Measurements from ENCODE around the gene OR10G3.
"Not testable (repeated sequence)": the region's sequence is repeated elsewhere in the genome, so short reads cannot be mapped to it uniquely, and the experiment has no call there.

Gene OR10G3

DNA sequence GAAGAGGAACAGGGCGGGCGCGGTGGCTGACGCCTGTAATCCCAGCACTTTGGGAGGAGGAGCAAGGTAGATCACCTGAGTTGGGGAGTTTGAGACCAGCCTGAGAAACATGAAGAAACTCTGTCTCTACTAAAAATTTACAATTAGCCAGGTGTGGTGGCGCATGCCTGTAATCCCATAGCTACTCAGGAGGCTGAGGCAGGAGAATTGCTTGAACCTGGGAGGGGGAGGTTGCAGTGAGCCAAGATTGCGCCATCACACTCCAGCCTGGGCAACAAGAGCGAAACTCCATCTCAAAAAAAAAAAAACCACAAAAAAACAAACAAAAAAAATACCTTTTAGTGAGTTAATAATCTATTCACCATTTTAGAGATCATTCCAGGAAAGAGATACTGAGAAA lies 35.3 kb downstream of the OR10G3 start:
- H3K27me3 ChIP-seq (replicated peaks in 2 of 5; ENCODE audit: control insufficient read depth in 4 of 5, insufficient read depth in 5 of 5, low read length in 4 of 5); CTCF ChIA-PET; H3K9me3 ChIP-seq (ENCODE audit: control extremely low read depth in 1 of 5, control insufficient read depth in 4 of 5, insufficient read depth in 2 of 5, low read depth in 1 of 5, low read length in 4 of 5); H3K36me3 ChIP-seq (ENCODE audit: control insufficient read depth in 4 of 4, insufficient read depth in 4 of 4, low read length in 3 of 4); DNase-seq; H3K27ac ChIP-seq (ENCODE audit: insufficient read depth in 1 of 2, low read depth in 1 of 2, low read length in 2 of 2, poor library complexity in 1 of 2, severe bottlenecking in 2 of 2); POLR2A ChIA-PET; H3K4me1 ChIP-seq (ENCODE audit: control extremely low read depth in 1 of 4, control insufficient read depth in 4 of 4, insufficient read depth in 4 of 4, low read length in 3 of 4); H3K4me3 ChIP-seq (ENCODE audit: control insufficient read depth in 1 of 7, extremely low read depth in 1 of 7, insufficient read depth in 4 of 7, low read depth in 2 of 7, low read length in 6 of 7): not testable (repeated sequence)
- WGBS (ENCODE audit: insufficient coverage) = 96% methylated on average over 4 of the region's 7 CpGs

- Histone ChIP-seq H3K9me3 (ENCODE audit: control extremely low read depth in 1 of 5, control insufficient read depth in 4 of 5, insufficient read depth in 2 of 5, low read depth in 1 of 5, low read length in 4 of 5) (no peaks in the 10 kb centered on the region), H3K27me3 (replicated peaks in 2 of 5; ENCODE audit: control insufficient read depth in 4 of 5, insufficient read depth in 5 of 5, low read length in 4 of 5) (peaks cover 0 to 5% (median 2%) of the 10 kb centered on the region in 5 experiments), H3K4me3 (ENCODE audit: control insufficient read depth in 1 of 7, extremely low read depth in 1 of 7, insufficient read depth in 4 of 7, low read depth in 2 of 7, low read length in 6 of 7) (no peak overlapping the region), H3K27ac (ENCODE audit: insufficient read depth in 1 of 2, low read depth in 1 of 2, low read length in 2 of 2, poor library complexity in 1 of 2, severe bottlenecking in 2 of 2) (no peak overlapping the region), H3K4me1 (ENCODE audit: control extremely low read depth in 1 of 4, control insufficient read depth in 4 of 4, insufficient read depth in 4 of 4, low read length in 3 of 4) (no peaks in the 10 kb centered on the region), H3K36me3 (ENCODE audit: control insufficient read depth in 4 of 4, insufficient read depth in 4 of 4, low read length in 3 of 4) (no peaks in the 10 kb centered on the region)
- POLR2A ChIA-PET = no interaction called here
- 59% methylated on average over 3 of the region's 5 CpGs for WGBS (ENCODE audit: insufficient coverage)
- no peak for DNase-seq
- CTCF ChIA-PET = no interaction called here
Measured at GRCh38 chr14:21543963-21544362, 35.9 kb downstream of the OR10G3 start.

GRCh38 chr14:21543521-21543960 lies 36.3 kb downstream of the OR10G3 start:
- Histone ChIP-seq H3K4me3 (ENCODE audit: control insufficient read depth in 1 of 7, extremely low read depth in 1 of 7, insufficient read depth in 4 of 7, low read depth in 2 of 7, low read length in 6 of 7) (no peak overlapping the region), H3K36me3 (ENCODE audit: control insufficient read depth in 4 of 4, insufficient read depth in 4 of 4, low read length in 3 of 4) (no peaks in the 10 kb centered on the region), H3K9me3 (ENCODE audit: control extremely low read depth in 1 of 5, control insufficient read depth in 4 of 5, insufficient read depth in 2 of 5, low read depth in 1 of 5, low read length in 4 of 5) (no peaks in the 10 kb centered on the region), H3K27me3 (replicated peaks in 2 of 5; ENCODE audit: control insufficient read depth in 4 of 5, insufficient read depth in 5 of 5, low read length in 4 of 5) (peaks cover 0 to 9% (median 2%) of the 10 kb centered on the region in 5 experiments), H3K4me1 (ENCODE audit: control extremely low read depth in 1 of 4, control insufficient read depth in 4 of 4, insufficient read depth in 4 of 4, low read length in 3 of 4) (no peaks in the 10 kb centered on the region), H3K27ac (ENCODE audit: insufficient read depth in 1 of 2, low read depth in 1 of 2, low read length in 2 of 2, poor library complexity in 1 of 2, severe bottlenecking in 2 of 2) (no peak overlapping the region)
- ChIA-PET POLR2A (no interaction called here), CTCF (no interaction called here)
- 100% methylated on average over 3 of the region's 7 CpGs for WGBS (ENCODE audit: insufficient coverage)
- no peak for DNase-seq

- 75% methylated on average over 2 of the region's 9 CpGs for WGBS (ENCODE audit: insufficient coverage)
- CTCF ChIA-PET = interaction anchor here (1.4 kb wide), 1 partner anchor 14 kb away, joined by 4 read pairs; no protein-coding TSS in a partner anchor
Measured at GRCh38 chr14:21541413-21542074, 38.3 kb downstream of the OR10G3 start.

DNA sequence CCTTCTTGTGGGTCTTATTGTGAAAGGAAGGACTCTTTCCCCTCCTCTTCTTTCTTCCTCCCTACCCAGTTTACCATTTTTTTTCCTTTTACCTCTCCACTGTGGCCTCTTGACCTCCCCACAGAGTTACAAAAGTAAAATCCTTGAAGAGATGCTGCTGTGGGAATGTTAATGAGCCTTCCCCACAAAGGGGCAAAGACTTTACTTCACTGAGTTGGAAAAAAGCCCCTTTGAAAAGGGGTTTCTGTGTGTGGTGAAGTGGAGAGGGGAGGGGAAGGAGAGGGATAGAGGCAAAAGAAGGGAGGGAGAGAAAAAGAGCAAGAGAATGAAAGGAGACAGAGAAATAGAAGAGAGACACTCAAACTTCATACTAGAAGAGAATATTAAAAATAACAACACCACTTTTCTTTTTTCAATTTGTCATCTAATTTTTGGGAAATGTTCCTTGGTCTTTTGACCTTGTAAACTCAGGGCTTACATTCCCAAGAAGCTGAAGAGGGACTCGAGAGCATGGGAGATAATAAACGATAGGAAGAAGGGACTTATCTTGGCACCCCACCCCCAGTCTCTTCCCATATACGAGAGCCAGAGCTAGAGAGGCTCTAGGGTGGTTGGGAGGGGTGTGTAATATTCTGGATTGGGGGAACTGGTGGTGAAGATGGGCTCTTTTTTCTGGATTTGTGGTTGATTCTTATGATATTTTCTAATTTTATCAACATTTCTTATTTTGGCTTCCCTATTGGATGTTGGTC lies 40.5 kb downstream of the OR10G3 start:
- no peak overlapping the region for H3K27ac ChIP-seq (ENCODE audit: insufficient read depth in 1 of 2, low read depth in 1 of 2, low read length in 2 of 2, poor library complexity in 1 of 2, severe bottlenecking in 2 of 2)
- no peaks in the 10 kb centered on the region for H3K36me3 ChIP-seq (ENCODE audit: control insufficient read depth in 4 of 4, insufficient read depth in 4 of 4, low read length in 3 of 4)
- H3K4me3 ChIP-seq (ENCODE audit: control insufficient read depth in 1 of 7, extremely low read depth in 1 of 7, insufficient read depth in 4 of 7, low read depth in 2 of 7, low read length in 6 of 7) = no peak overlapping the region
- CTCF ChIA-PET = interaction anchor here (1.2 kb wide), 1 partner anchor 11 kb away, joined by 4 read pairs; no protein-coding TSS in a partner anchor
- peaks cover 2 to 11% (median 7%) of the 10 kb centered on the region in 4 experiments for H3K4me1 ChIP-seq (ENCODE audit: control extremely low read depth in 1 of 4, control insufficient read depth in 4 of 4, insufficient read depth in 4 of 4, low read length in 3 of 4)
- peaks cover 10 to 49% (median 18%) of the 10 kb centered on the region in 5 experiments for H3K27me3 ChIP-seq (replicated peaks in 2 of 5; ENCODE audit: control insufficient read depth in 4 of 5, insufficient read depth in 5 of 5, low read length in 4 of 5)
- H3K9me3 ChIP-seq (ENCODE audit: control extremely low read depth in 1 of 5, control insufficient read depth in 4 of 5, insufficient read depth in 2 of 5, low read depth in 1 of 5, low read length in 4 of 5) = peaks cover 0 to 6% (median 2%) of the 10 kb centered on the region in 5 experiments
- WGBS (ENCODE audit: insufficient coverage) = 73% methylated on average over 2 of the region's 3 CpGs
- POLR2A ChIA-PET = no interaction called here
- DNase-seq = no peak

More at GRCh38 chr14:21541413-21542074, 38.3 kb downstream of the OR10G3 start:
- no peak for DNase-seq
- Histone ChIP-seq H3K4me3 (ENCODE audit: control insufficient read depth in 1 of 7, extremely low read depth in 1 of 7, insufficient read depth in 4 of 7, low read depth in 2 of 7, low read length in 6 of 7) (no peak overlapping the region), H3K4me1 (ENCODE audit: control extremely low read depth in 1 of 4, control insufficient read depth in 4 of 4, insufficient read depth in 4 of 4, low read length in 3 of 4) (peaks cover 0 to 6% (median 3%) of the 10 kb centered on the region in 4 experiments), H3K27me3 (replicated peaks in 2 of 5; ENCODE audit: control insufficient read depth in 4 of 5, insufficient read depth in 5 of 5, low read length in 4 of 5) (peaks cover 2 to 27% (median 9%) of the 10 kb centered on the region in 5 experiments), H3K9me3 (ENCODE audit: control extremely low read depth in 1 of 5, control insufficient read depth in 4 of 5, insufficient read depth in 2 of 5, low read depth in 1 of 5, low read length in 4 of 5) (no peaks in the 10 kb centered on the region), H3K27ac (ENCODE audit: insufficient read depth in 1 of 2, low read depth in 1 of 2, low read length in 2 of 2, poor library complexity in 1 of 2, severe bottlenecking in 2 of 2) (no peak overlapping the region), H3K36me3 (ENCODE audit: control insufficient read depth in 4 of 4, insufficient read depth in 4 of 4, low read length in 3 of 4) (no peaks in the 10 kb centered on the region)
- POLR2A ChIA-PET = no interaction called here

GRCh38 chr14:21537090-21537424 lies 42.8 kb downstream of the OR10G3 start:
- POLR2A ChIA-PET = no interaction called here

More at GRCh38 chr14:21537090-21537424, 42.8 kb downstream of the OR10G3 start:
- 19% methylated on average over 3 of the region's 3 CpGs for WGBS (ENCODE audit: insufficient coverage)
- CTCF ChIA-PET = interaction anchor here (0.7 to 1.0 kb wide), 3 partner anchors 8 to 39 kb away, joined by 3 read pairs; no protein-coding TSS in a partner anchor
- Histone ChIP-seq H3K27me3 (replicated peaks in 2 of 5; ENCODE audit: control insufficient read depth in 4 of 5, insufficient read depth in 5 of 5, low read length in 4 of 5) (peaks cover 10 to 52% (median 18%) of the 10 kb centered on the region in 5 experiments), H3K4me1 (ENCODE audit: control extremely low read depth in 1 of 4, control insufficient read depth in 4 of 4, insufficient read depth in 4 of 4, low read length in 3 of 4) (peaks cover 2 to 11% (median 7%) of the 10 kb centered on the region in 4 experiments), H3K9me3 (ENCODE audit: control extremely low read depth in 1 of 5, control insufficient read depth in 4 of 5, insufficient read depth in 2 of 5, low read depth in 1 of 5, low read length in 4 of 5) (peaks cover 0 to 6% (median 2%) of the 10 kb centered on the region in 5 experiments), H3K4me3 (ENCODE audit: control insufficient read depth in 1 of 7, extremely low read depth in 1 of 7, insufficient read depth in 4 of 7, low read depth in 2 of 7, low read length in 6 of 7) (peak overlapping the region in 1 of 7 experiments; percentile 55), H3K36me3 (ENCODE audit: control insufficient read depth in 4 of 4, insufficient read depth in 4 of 4, low read length in 3 of 4) (no peaks in the 10 kb centered on the region), H3K27ac (ENCODE audit: insufficient read depth in 1 of 2, low read depth in 1 of 2, low read length in 2 of 2, poor library complexity in 1 of 2, severe bottlenecking in 2 of 2) (no peak overlapping the region)
- peak in 2 of 3 donors; percentile 13 to 25 for DNase-seq

Data from common myeloid progenitor, CD34-positive (primary cell).